ENCODE data around the gene PTDSS2.

The PTDSS2 gene

GRCh38 chr11:533586-534395 lies 83.7 kb downstream of the PTDSS2 start:
- Histone ChIP-seq H3K9ac (peak overlapping the region; percentile 91), H3K27ac (peak overlapping the region; percentile 85), H3K9me3 (no peaks in the 10 kb centered on the region), H3K4me2 (peak overlapping the region; percentile 90), H3K27me3 (no peaks in the 10 kb centered on the region), H4K20me1 (peaks cover 57% of the 10 kb centered on the region), H3K4me1 (peaks cover 45% of the 10 kb centered on the region), H3K4me3 (peak overlapping the region; percentile 97), H3K36me3 (peaks cover 49% of the 10 kb centered on the region)
- TF ChIP-seq Cebpa-rat (IDR thresholded peaks at IDR 0.05), result no peak

GRCh38 chr11:534396-535209 lies 84.5 kb downstream of the PTDSS2 start:
- Histone ChIP-seq H3K27ac (peak overlapping the region; percentile 85), H4K20me1 (peaks cover 55% of the 10 kb centered on the region), H3K4me2 (peak overlapping the region; percentile 90), H3K27me3 (no peaks in the 10 kb centered on the region), H3K4me1 (peaks cover 49% of the 10 kb centered on the region), H3K36me3 (peaks cover 41% of the 10 kb centered on the region), H3K4me3 (peak overlapping the region; percentile 97), H3K9ac (peak overlapping the region; percentile 91), H3K9me3 (no peaks in the 10 kb centered on the region)
- no peak for TF ChIP-seq Cebpa-rat (IDR thresholded peaks at IDR 0.05)

GRCh38 chr11:535210-535518 lies 85.1 kb downstream of the PTDSS2 start:
- Histone ChIP-seq H3K4me3 (peak overlapping the region; percentile 97), H3K36me3 (peaks cover 35% of the 10 kb centered on the region), H4K20me1 (peaks cover 49% of the 10 kb centered on the region), H3K9me3 (no peaks in the 10 kb centered on the region), H3K9ac (peak overlapping the region; percentile 92), H3K4me2 (peak overlapping the region; percentile 90), H3K27me3 (no peaks in the 10 kb centered on the region), H3K4me1 (peaks cover 55% of the 10 kb centered on the region), H3K27ac (peak overlapping the region; percentile 85)
- TF ChIP-seq Cebpa-rat (IDR thresholded peaks at IDR 0.05), result no peak

GRCh38 chr11:535519-536454 lies 85.7 kb downstream of the PTDSS2 start, which contains the start of gene HRAS:
TSS of gene HRAS (minus strand) at chr11:535576.
- H3K9ac ChIP-seq, result peak within 1 kb of the TSS; percentile 92
- peak within 1 kb of the TSS; percentile 97 for H3K4me3 ChIP-seq
- H3K27me3 ChIP-seq, result no peaks in the 10 kb centered on the region
- TF ChIP-seq Cebpa-rat (IDR thresholded peaks at IDR 0.05), result no peak
- H3K4me1 ChIP-seq, result peaks cover 60% of the 10 kb centered on the region
- H3K36me3 ChIP-seq, result peaks cover 34% of the 10 kb centered on the region
- peak within 1 kb of the TSS; percentile 100 for H3K4me2 ChIP-seq
- H3K27ac ChIP-seq, result peak within 1 kb of the TSS; percentile 99
- peaks cover 49% of the 10 kb centered on the region for H4K20me1 ChIP-seq
- no peaks in the 10 kb centered on the region for H3K9me3 ChIP-seq

DNA sequence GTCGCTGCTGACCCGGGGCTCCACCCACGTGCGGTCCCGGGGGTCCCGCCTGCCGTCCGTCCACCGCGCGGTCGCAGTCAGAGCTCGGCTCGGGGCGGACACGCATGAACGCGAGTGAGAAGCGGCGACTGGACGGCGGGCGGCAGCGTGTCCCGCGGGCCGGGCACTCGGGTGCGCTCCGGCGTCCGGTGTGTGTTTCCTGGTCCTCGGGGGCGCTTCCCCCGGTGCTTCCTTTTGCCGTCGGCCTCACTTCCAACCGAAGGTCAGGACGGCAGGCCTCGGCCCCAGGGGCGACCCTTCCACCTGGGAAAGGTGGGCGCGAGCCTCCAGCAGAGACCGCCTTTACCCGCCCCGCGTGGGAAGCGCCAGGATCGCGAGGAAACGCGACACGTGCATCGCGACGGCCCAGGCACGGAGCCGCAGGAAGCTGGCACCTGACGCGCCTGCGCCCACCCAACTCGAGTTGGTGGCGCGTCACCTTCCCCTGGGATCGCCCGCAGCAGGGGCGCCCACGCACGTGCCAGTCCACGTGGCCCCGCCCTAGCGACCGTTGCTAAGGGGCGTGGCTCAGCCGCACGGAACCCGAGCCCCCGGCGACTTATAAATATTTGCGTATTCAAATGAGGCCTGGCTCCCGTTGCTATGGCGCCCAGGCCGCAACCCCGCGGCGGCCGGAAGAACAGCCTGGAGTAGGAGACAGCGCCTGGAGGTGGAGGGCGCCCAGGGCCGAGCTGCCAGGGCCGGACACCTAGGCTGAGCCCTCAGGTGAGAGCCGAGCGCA lies 87.0 kb downstream of the PTDSS2 start, which contains the start of gene LRRC56:
LRRC56 (plus strand) TSS at position 687 of the 781 bp plus-strand sequence. CDS start 3,158 bp downstream, outside the sequence.
- Histone ChIP-seq H3K4me3 (peak within 1 kb of the TSS; percentile 97), H4K20me1 (peaks cover 37% of the 10 kb centered on the region), H3K27me3 (no peaks in the 10 kb centered on the region), H3K9me3 (no peaks in the 10 kb centered on the region), H3K36me3 (peaks cover 21% of the 10 kb centered on the region), H3K27ac (peak within 1 kb of the TSS; percentile 99), H3K4me1 (peaks cover 68% of the 10 kb centered on the region), H3K9ac (peak within 1 kb of the TSS; percentile 92), H3K4me2 (peak within 1 kb of the TSS; percentile 100)
- TF ChIP-seq Cebpa-rat (IDR thresholded peaks at IDR 0.05), result no peak

DNA sequence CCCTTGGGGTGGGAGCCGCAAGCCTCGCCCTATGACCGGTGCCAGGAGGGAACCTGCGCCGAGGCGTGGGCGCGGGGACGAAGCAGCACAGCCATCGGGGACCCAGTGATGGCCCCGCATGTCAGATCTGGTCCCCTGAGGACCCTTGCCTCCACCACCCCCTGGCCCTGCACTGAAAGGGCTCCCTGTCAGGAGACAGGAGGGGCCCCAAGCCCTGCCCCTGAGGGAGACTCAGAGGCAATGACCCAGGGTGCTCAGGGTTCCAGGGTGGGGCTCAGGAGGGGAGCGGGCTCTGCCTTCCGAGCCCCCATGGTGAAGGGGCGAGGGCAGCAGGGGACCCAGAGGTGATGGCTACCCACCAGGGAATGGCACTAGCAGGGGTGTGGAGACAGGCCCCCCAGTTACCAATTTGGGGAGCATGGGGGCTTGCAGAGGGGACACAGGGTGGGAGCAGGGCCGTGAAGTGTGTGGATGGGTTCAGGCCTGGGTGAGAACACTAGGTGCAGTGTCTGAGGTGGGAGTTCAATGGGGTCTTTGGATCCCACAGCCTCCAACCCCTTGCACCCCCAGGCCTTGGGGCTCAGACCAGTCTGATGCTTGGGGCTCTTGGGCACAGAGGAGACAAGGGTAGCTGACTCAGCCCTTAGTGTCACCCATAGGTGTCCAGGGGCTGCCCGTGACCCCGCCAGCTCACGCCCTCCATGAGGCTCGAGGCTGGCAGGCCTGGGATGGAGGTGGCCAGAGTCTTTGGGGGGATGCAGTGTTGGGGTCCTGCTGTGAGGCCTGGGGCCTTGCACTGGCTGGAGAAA lies 87.7 kb downstream of the PTDSS2 start:
- Histone ChIP-seq H3K9me3 (no peaks in the 10 kb centered on the region), H3K9ac (peak overlapping the region; percentile 92), H3K4me1 (peaks cover 68% of the 10 kb centered on the region), H3K4me2 (peak overlapping the region; percentile 100), H3K4me3 (peak overlapping the region; percentile 97), H3K27me3 (no peaks in the 10 kb centered on the region), H3K36me3 (peaks cover 13% of the 10 kb centered on the region), H3K27ac (peak overlapping the region; percentile 99), H4K20me1 (peaks cover 29% of the 10 kb centered on the region)
- no peak for TF ChIP-seq Cebpa-rat (IDR thresholded peaks at IDR 0.05)

GRCh38 chr11:538431-539051 lies 88.5 kb downstream of the PTDSS2 start:
- H3K4me2 ChIP-seq, result peak overlapping the region; percentile 100
- no peak for TF ChIP-seq Cebpa-rat (IDR thresholded peaks at IDR 0.05)
- no peaks in the 10 kb centered on the region for H3K9me3 ChIP-seq
- no peaks in the 10 kb centered on the region for H3K27me3 ChIP-seq
- H3K36me3 ChIP-seq, result peaks cover 6% of the 10 kb centered on the region
- H3K27ac ChIP-seq, result peak overlapping the region; percentile 99
- H3K4me3 ChIP-seq, result peak overlapping the region; percentile 97; the same call in 1 of the 2 replicates
- peaks cover 62% of the 10 kb centered on the region for H3K4me1 ChIP-seq
- H3K9ac ChIP-seq, result peak overlapping the region; percentile 92
- H4K20me1 ChIP-seq, result peaks cover 22% of the 10 kb centered on the region

Data from BLaER1 (cell line).